ENCODE measurements around the gene CRYBA1. TPM values are rescaled to one million over a fixed set of nuclear protein-coding genes. Genes with fewer than 3 reads are reported as not detected.

Gene CRYBA1
- total RNA-seq, 4 donors from 2014 or later, result not detected

DNA sequence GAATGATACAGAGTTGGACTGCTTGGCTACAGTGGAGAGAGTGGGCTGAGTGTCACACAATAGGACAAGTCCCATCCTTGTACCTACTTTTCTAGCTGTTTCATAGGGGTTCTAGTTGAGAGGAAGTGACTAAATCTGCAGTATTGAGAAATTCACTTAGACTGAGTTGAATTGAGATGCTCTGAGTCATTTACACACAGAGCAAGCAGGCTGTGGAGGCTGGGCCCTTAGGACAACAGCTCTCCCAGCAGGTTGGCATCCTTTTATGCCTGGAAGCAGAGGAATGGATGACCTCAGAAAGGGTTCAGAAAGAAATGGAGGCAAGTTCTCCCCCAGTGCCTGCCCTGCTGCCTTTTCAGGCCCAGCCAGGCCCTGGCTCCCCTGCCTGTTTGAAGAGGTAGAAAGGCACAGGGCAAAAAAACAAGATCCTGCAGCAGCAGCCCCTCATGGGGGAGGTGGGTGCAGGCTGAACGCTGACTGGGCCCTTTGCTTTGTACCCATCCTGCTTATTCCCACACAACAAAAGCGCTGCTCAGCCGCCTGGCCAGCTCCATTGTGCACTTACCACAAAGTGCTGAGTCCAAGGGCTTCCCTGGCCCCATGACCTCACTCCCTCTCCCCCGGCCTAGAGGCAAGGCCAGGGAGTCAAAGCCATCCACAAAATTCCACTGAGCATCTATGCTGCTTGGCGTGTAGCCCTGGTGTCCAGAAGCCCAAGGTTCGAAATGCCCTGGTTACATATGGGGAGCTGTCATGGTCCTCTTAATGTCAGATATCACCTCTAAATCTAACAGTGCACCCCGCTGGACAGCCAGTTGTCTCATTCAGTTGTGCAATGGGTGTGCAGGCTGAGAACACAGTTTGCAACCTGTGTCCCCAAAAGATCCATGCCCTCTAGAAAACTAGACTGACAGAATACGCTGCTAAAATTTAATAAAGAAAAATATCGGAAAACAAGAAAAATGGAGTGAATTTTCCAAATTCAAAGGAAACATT is 5.4 kb upstream of the CRYBA1 start:
- intact Hi-C loops (cut with DNase I; ENCODE audit: low total_unique reads), result no loop called here
- TF ChIP-seq POLR2A (IDR thresholded peaks at IDR 0.05), result no peak
- TF ChIP-seq, protein P1, sequence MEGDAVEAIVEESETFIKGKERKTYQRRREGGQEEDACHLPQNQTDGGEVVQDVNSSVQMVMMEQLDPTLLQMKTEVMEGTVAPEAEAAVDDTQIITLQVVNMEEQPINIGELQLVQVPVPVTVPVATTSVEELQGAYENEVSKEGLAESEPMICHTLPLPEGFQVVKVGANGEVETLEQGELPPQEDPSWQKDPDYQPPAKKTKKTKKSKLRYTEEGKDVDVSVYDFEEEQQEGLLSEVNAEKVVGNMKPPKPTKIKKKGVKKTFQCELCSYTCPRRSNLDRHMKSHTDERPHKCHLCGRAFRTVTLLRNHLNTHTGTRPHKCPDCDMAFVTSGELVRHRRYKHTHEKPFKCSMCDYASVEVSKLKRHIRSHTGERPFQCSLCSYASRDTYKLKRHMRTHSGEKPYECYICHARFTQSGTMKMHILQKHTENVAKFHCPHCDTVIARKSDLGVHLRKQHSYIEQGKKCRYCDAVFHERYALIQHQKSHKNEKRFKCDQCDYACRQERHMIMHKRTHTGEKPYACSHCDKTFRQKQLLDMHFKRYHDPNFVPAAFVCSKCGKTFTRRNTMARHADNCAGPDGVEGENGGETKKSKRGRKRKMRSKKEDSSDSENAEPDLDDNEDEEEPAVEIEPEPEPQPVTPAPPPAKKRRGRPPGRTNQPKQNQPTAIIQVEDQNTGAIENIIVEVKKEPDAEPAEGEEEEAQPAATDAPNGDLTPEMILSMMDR (IDR thresholded peaks at IDR 0.05), result no peak
- 82 to 89% methylated on average over 9 of the region's 9 CpGs for WGBS, 2 donors
- H3K4me3 ChIP-seq (ENCODE audit: low read depth, poor library complexity, severe bottlenecking), result no peak overlapping the region
- no peak for DNase-seq (ENCODE audit: low spot score in 2 of 2)

DNA sequence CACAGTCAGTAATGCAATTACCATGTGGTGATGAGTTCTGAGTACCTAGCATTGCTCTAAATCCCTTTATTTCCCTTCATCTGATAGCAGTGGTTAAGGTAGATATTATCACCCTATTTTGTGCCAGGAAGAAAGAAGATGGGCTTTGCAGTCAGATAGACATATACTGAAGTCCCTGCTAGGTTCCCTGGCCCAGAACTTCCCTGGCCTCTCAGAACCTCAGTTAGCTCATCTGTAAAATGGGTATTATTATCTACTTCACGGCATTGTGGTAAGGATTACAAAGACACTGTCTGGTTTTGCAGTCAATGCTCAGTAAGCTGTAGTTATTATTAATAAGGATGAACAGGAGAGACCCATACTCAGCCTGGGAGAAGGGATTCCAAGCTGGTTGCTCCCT is 4.6 kb upstream of the CRYBA1 start:
- no peak for DNase-seq (ENCODE audit: low spot score in 2 of 2)
- intact Hi-C loops (cut with DNase I; ENCODE audit: low total_unique reads), result no loop called here
- WGBS, 2 donors, result 91 to 100% methylated on average over 1 of the region's 1 CpG

DNA sequence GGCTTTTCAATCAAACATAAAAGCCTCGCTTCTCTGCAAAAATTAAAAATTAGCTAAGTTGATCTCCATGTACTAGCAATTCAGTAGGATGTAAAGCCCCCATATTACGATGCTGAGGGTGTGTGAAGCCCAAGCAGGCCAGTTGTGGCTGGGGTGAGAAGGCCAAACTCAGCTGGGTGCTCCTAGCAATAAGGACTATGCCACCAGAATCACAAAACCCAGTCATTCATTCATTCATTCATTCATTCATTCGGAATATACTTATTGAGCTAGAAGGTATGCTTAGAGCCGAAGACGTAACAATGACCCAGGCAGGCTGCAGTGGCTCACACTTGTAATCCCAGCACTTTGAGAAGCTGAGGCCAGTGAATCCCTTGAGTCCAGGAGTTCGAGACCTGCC is 3.9 kb upstream of the CRYBA1 start:
- intact Hi-C loops (cut with DNase I; ENCODE audit: low total_unique reads), result no loop called here
- TF ChIP-seq POLR2A (IDR thresholded peaks at IDR 0.05), result no peak
- TF ChIP-seq, protein P1 (IDR thresholded peaks at IDR 0.05), result no peak
- 94 to 95% methylated on average over 6 of the region's 6 CpGs for WGBS, 2 donors
- no peak for DNase-seq (ENCODE audit: low spot score in 2 of 2)
- H3K4me3 ChIP-seq (ENCODE audit: low read depth, poor library complexity, severe bottlenecking), result no peak overlapping the region

More for the DNA sequence above, 4.6 kb upstream of the CRYBA1 start:
- no peak overlapping the region for H3K4me3 ChIP-seq (ENCODE audit: low read depth, poor library complexity, severe bottlenecking)
- no peak for TF ChIP-seq POLR2A (IDR thresholded peaks at IDR 0.05)
- TF ChIP-seq, protein P1 (IDR thresholded peaks at IDR 0.05), result no peak

DNA sequence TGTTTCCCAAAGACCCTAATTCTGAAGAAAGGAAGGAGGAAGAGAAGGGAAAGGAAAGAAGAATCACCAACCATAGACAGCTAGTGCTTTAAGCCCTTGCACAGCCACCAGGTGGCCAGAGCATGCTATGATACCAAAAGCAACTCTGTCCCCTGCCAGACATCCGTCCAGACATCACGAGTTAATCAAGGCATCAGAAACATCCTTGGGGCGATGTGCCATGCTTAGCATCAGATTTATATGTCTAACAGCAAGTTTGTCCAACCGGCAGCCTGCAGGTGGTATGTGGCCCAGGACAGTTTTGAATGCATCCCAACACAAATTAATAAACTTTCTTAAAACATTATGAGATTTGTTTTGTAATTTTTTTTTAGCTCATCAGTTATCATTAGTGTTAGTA is 2.9 kb upstream of the CRYBA1 start:
- TF ChIP-seq, protein P1 (IDR thresholded peaks at IDR 0.05), result no peak
- no peak for TF ChIP-seq POLR2A (IDR thresholded peaks at IDR 0.05)
- WGBS, 2 donors, result 43 to 47% methylated on average over 4 of the region's 4 CpGs

DNA sequence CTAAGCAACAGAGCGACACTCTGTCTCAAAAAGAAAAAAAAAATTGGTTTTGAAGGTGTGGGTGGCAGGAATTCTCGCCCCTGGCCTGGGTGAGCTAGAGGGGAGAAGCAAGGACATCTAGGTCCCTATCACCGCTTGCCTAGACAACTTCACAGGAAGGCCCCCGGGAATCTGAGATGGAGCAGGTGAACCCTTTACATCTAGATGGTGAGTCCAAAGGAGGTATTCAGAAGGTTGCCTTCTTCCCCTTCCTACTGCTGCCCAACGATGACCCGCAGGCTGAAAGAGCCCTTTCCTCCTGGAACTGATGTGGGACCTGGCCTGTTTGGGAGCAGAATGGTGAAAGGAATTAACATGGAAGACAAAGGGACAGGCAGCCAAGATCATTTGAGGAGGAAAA is 1.3 kb upstream of the CRYBA1 start:
- WGBS, 2 donors, result 88 to 92% methylated on average over 6 of the region's 6 CpGs

More for the DNA sequence above, 2.9 kb upstream of the CRYBA1 start:
- intact Hi-C loops (cut with DNase I; ENCODE audit: low total_unique reads), result no loop called here
- no peak for DNase-seq (ENCODE audit: low spot score in 2 of 2)
- no peak overlapping the region for H3K4me3 ChIP-seq (ENCODE audit: low read depth, poor library complexity, severe bottlenecking)

More for the DNA sequence above, 1.3 kb upstream of the CRYBA1 start:
- no peak for DNase-seq (ENCODE audit: low spot score in 2 of 2)
- H3K4me3 ChIP-seq (ENCODE audit: low read depth, poor library complexity, severe bottlenecking), result no peak overlapping the region
- TF ChIP-seq, protein P1 (IDR thresholded peaks at IDR 0.05), result no peak
- TF ChIP-seq POLR2A (IDR thresholded peaks at IDR 0.05), result no peak
- intact Hi-C loops (cut with DNase I; ENCODE audit: low total_unique reads), result no loop called here

Measured in lower leg skin (tissue), 4 donors.